ENCODE data around the gene ALOX12. TPM values are rescaled to one million over a fixed set of nuclear protein-coding genes. Genes with fewer than 3 reads are reported as not detected.

Gene ALOX12
- total RNA-seq, 1 donor from 2014 or later: not detected

GRCh38 chr17:7005716-7006115 lies 9.9 kb downstream of the ALOX12 start:
- peaks cover 22% of the 10 kb centered on the region for H3K36me3 Mint-ChIP-seq (ENCODE audit: low read depth, unreplicated experiment)
- H3K27me3 Mint-ChIP-seq (ENCODE audit: unreplicated experiment): peaks cover 3% of the 10 kb centered on the region
- H3K4me3 Mint-ChIP-seq (ENCODE audit: unreplicated experiment): no peak overlapping the region
- no peak for TF ChIP-seq CTCF (IDR thresholded peaks at IDR 0.05; ENCODE audit: unreplicated experiment)
- no peaks in the 10 kb centered on the region for H3K9me3 Mint-ChIP-seq (ENCODE audit: unreplicated experiment)
- DNase-seq (ENCODE audit: low spot score): no peak
- peaks cover 5% of the 10 kb centered on the region for H3K4me1 Mint-ChIP-seq (ENCODE audit: unreplicated experiment)
- no peak overlapping the region for H3K27ac Mint-ChIP-seq (ENCODE audit: unreplicated experiment)

GRCh38 chr17:7007143-7007542 lies 11.3 kb downstream of the ALOX12 start:
- H3K9me3 Mint-ChIP-seq (ENCODE audit: unreplicated experiment): no peaks in the 10 kb centered on the region
- peaks cover 16% of the 10 kb centered on the region for H3K4me1 Mint-ChIP-seq (ENCODE audit: unreplicated experiment)
- TF ChIP-seq CTCF (IDR thresholded peaks at IDR 0.05; ENCODE audit: unreplicated experiment): no peak
- no peak for DNase-seq (ENCODE audit: low spot score)
- no peak overlapping the region for H3K27ac Mint-ChIP-seq (ENCODE audit: unreplicated experiment)
- H3K4me3 Mint-ChIP-seq (ENCODE audit: unreplicated experiment): peak overlapping the region; percentile 15
- peaks cover 5% of the 10 kb centered on the region for H3K27me3 Mint-ChIP-seq (ENCODE audit: unreplicated experiment)
- peaks cover 21% of the 10 kb centered on the region for H3K36me3 Mint-ChIP-seq (ENCODE audit: low read depth, unreplicated experiment)

GRCh38 chr17:7010523-7010922 lies 14.7 kb downstream of the ALOX12 start:
- Mint-ChIP-seq H3K9me3 (ENCODE audit: unreplicated experiment) (no peaks in the 10 kb centered on the region), H3K27me3 (ENCODE audit: unreplicated experiment) (peaks cover 14% of the 10 kb centered on the region), H3K4me3 (ENCODE audit: unreplicated experiment) (peak overlapping the region; percentile 98), H3K36me3 (ENCODE audit: low read depth, unreplicated experiment) (peaks cover 24% of the 10 kb centered on the region), H3K4me1 (ENCODE audit: unreplicated experiment) (peaks cover 36% of the 10 kb centered on the region), H3K27ac (ENCODE audit: unreplicated experiment) (no peak overlapping the region)
- no peak for DNase-seq (ENCODE audit: low spot score)
- no peak for TF ChIP-seq CTCF (IDR thresholded peaks at IDR 0.05; ENCODE audit: unreplicated experiment)

GRCh38 chr17:7011415-7011814 lies 15.6 kb downstream of the ALOX12 start:
- peaks cover 24% of the 10 kb centered on the region for H3K36me3 Mint-ChIP-seq (ENCODE audit: low read depth, unreplicated experiment)
- H3K27ac Mint-ChIP-seq (ENCODE audit: unreplicated experiment): peak overlapping the region; percentile 99
- H3K4me3 Mint-ChIP-seq (ENCODE audit: unreplicated experiment): peak overlapping the region; percentile 98
- peaks cover 44% of the 10 kb centered on the region for H3K4me1 Mint-ChIP-seq (ENCODE audit: unreplicated experiment)
- no peaks in the 10 kb centered on the region for H3K9me3 Mint-ChIP-seq (ENCODE audit: unreplicated experiment)
- no peak for TF ChIP-seq CTCF (IDR thresholded peaks at IDR 0.05; ENCODE audit: unreplicated experiment)
- peaks cover 14% of the 10 kb centered on the region for H3K27me3 Mint-ChIP-seq (ENCODE audit: unreplicated experiment)
- no peak for DNase-seq (ENCODE audit: low spot score)

GRCh38 chr17:7011942-7012254 lies 16.0 kb downstream of the ALOX12 start:
- Mint-ChIP-seq H3K4me1 (ENCODE audit: unreplicated experiment) (peaks cover 48% of the 10 kb centered on the region), H3K27ac (ENCODE audit: unreplicated experiment) (peak overlapping the region; percentile 99), H3K4me3 (ENCODE audit: unreplicated experiment) (peak overlapping the region; percentile 98), H3K36me3 (ENCODE audit: low read depth, unreplicated experiment) (peaks cover 24% of the 10 kb centered on the region), H3K27me3 (ENCODE audit: unreplicated experiment) (peaks cover 14% of the 10 kb centered on the region), H3K9me3 (ENCODE audit: unreplicated experiment) (no peaks in the 10 kb centered on the region)
- TF ChIP-seq CTCF (IDR thresholded peaks at IDR 0.05; ENCODE audit: unreplicated experiment): no peak
- DNase-seq (ENCODE audit: low spot score): no peak
